GM18951 (cell line): ENCODE data around the gene GNG4.
"Not testable (repeated sequence)": the region's sequence is repeated elsewhere in the genome, so short reads cannot be mapped to it uniquely, and the experiment has no call there.

Source experiments
- POLR2A ChIP-seq: IDR thresholded peaks from 4 replicates; pipeline ENCODE4 v1.6.1; 2011; ENCODE audit warnings: mild to moderate bottlenecking; ENCODE audit not compliant: insufficient read length, insufficient read depth; ENCODE audit errors: extremely low read depth
- in situ Hi-C: fragments of 300-500 bp; cut with MboI; formaldehyde crosslinking; loops from one replicate; pipeline ENCODE4 v1.12.0; 2022; ENCODE audit warnings: low sequenced_read_pairs, mixed read lengths, inconsistent platforms; ENCODE audit not compliant: unreplicated experiment

GNG4 gene

DNA sequence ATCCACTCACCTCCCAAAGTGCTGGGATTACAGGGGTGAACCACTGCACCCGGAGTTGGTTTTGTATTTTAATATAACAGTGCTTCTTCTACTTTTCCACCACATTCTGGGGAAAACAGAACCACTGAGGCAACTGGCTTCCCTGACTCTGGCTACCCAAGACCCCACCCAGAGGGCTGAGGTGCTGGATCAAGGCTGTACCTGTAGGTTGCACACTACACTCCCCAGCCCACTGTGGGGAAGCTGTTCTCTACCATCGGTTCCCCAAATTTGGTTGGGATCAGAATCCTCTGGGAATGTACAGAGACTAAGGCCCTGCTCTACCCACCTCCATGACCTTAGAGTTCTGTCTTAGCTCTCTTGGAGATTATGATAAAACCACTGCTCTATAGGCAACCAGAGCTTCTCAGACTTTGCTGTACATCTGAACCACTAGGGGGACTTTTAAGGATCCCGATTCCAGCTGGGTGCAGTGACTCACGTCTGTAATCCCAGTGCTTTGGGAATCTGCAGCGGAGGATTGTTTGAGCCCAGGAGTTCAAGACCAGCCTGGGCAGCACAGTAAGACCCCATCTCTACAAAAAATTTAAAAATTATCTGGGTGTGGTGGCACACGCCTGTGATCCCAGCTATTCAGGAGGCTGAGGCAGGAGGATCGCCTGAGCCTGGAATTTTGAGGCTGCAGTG, 51.6 kb downstream of the GNG4 start:
- in situ Hi-C loops = no loop called here
- TF ChIP-seq POLR2A = no peak

DNA sequence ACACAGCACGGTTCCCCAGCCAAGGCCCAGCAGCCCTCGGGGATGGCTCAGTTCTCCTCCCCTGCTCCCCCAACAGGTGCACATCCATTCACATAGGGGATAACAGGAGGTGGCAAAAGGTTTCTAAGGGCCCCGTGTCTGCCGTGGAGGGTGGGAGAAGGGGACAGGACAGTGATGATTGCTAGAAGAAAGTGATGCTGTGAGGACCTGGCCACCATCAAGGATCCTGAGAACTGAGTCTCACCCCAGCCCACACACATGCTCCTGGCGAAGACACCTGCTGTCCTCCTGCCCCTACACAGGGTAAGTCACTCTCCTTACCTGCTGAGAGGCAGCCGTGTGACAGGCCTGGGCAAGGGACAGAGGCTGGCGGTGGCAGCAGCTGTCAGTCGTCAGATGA, 54.5 kb downstream of the GNG4 start:
- no peak for TF ChIP-seq POLR2A
- in situ Hi-C loops = no loop called here

DNA sequence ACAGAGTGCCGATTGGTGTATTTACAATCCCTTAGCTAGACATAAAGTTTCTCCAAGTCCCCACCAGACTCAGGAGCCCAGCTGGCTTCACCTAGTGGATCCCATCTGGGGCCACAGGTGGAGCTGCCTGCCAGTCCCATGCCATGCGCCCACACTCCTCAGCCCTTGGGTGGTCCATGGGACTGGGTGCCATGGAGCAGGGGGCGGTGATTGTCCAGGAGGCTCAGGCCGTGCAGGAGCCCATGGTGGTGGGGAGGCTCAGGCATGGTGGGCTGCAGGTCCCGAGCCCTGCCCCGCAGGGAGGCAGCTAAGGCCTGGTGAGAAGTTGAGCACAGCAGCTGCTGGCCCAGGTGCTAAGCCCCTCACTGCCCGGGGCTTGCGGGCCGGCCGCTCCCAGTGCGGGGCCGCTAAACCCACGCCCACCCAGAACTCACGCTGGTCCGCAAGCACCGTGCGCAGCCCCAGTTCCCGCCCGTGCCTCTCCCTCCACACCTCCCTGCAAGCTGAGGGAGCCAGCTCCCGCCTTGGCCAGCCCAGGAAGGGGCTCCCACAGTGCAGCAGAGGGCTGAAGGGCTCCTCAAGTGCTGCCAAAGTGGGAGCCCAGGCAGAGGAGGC, 55.2 kb downstream of the GNG4 start:
- in situ Hi-C loops = not testable (repeated sequence)

DNA sequence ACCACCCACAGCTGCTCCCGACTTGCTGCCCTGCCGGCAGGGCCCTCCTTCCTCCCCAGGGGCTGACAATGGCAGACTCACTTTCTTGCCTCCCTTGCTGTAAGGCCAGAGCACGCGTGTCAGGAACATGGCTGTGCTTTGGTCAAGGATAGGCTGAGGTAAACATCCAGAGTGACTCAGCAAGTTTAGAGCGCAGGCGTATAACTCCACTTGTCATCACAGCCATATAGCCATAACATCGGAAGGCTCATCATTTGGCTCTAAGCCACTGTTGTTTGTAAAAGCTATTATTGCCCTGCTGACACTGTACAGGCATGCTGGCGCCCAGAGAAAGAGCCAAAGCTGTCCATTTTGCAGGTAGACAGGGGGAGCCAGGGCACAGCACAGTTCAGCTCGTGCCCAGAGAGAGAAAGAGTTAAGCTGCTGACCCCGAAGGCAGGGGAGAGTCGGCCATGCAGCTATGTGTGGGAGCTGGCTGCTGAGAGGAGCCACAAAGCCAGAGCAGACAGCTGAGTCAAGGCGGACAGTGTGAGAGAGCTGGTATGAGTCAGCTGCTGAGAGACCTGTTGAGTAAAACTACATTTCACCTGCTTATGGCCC, 60.6 kb downstream of the GNG4 start:
- no peak for TF ChIP-seq POLR2A
- in situ Hi-C loops = no loop called here

DNA sequence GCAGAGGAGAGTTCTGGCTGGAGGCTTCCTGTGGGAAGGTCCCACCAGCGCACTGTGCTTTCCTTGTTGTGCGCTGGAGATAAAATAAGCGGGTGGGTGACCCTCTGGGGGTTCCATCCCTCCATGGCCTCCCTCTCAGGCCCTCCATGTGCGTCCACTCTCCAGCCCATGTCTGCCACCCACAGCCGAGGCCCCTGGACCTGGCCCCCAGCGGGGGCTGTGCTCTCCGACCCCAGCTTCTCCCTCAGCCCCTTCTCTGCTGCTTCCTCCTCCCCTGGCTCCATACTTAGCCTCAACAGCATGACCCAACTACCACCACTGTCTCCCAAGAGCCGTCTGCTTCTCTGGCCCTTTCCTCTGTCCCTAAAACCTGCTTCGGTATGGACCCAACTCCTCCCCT, 61.4 kb downstream of the GNG4 start:
- in situ Hi-C loops = no loop called here
- TF ChIP-seq POLR2A = no peak

DNA sequence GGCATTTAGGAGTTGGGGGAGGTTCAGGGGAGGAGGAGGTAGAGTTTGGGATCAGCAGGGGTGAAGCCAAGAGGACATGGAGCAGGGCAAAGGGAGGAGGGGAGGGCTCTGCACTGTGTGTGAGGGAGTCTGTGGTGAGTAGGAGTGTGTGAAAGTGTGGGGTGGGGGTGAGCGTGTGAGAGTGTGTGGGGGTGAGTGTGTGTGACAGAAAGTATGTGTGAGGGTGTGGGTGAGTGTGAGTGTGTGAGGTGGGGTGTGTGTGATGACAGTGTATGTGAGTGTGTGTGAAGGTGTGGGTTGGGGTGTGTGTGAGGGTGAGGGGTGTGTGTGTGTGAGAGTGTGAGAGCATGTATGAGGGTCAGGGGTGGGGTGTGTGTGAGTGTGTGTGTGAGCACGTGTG, 62.6 kb downstream of the GNG4 start:
- in situ Hi-C loops = no loop called here
- TF ChIP-seq POLR2A = no peak

DNA sequence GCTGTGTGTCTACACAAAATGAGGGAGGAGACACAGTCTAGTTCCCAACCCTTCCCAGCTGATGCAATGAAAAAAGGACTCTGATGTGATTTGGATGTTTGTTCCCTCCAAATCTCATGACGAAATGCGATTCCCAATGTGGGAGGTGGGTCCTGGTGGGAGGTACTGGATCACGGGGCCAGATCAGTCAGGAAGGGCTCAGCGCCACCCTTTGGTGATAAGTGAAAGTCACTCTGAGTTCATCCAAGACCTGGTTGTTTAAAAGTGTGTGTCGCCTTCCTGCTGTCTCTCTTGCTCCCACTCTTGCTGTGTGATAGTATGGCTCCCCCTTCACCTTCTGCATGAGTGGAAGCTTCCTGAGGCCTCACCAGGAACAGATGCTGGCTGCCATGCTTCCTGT, 63.2 kb downstream of the GNG4 start:
- no peak for TF ChIP-seq POLR2A
- in situ Hi-C loops = no loop called here

DNA sequence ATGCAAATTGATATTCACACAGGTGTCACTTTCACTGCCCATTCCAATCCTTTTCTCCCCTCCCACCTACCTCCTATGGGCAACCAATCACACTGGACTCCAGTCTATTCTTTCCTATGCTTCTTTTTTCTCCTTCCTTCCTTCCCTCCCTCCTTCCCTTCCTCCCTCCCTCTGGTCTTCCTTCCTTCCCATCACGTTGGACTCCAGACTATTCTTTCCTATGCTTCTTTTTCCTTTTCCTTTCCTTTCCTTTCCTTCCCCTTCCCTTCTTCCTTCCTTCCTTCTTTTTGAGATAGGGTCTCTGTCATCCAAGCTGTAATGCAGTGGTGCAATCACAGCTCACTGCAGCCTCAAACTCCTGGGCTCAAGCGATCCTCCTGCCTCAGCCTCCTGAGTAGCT, 64.6 kb downstream of the GNG4 start:
- no peak for TF ChIP-seq POLR2A
- in situ Hi-C loops = no loop called here

DNA sequence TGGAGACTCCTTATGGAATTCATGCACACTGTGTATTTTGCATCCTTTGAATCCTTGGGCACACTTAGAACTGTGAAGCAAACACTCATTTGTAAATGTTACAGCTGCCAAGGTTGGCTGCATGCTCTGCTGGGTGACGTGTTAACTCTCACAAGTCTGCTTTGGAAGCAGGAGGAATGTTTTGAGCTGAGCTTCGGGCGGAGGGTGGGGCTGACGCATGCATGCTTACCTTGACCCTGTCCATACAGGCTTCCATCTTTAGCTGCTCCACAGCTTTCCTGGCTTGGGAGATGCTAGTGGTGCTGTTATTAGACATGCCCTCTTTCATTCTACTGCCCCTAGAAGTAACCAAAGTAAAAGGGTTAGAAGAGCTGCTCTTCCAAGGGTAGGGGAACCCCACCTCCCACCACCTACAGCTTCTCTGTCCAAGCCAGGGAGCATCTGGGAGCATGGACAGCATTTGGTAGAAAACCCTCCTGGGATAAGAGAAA, 66.0 kb downstream of the GNG4 start:
- no peak for TF ChIP-seq POLR2A
- in situ Hi-C loops = no loop called here

DNA sequence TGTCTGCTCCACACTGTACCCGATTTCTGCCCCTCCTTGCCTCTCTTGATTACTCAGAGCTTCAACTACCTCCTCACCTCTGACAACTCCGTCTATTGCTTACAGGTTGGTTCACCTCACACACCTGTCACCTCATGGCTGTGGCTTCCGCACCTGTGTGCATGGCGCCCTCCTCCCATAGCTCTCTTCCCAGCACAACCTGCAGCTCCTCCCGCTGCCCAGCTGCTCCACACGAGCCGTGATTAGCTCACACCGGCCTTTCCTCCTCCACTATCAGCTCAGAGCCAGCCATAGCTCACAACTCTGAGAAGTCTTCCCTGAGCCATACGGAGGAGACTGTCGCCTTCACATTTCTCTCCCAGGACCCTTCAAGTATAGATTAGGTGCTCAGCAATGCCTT, 67.5 kb downstream of the GNG4 start:
- in situ Hi-C loops = no loop called here
- TF ChIP-seq POLR2A = no peak

DNA sequence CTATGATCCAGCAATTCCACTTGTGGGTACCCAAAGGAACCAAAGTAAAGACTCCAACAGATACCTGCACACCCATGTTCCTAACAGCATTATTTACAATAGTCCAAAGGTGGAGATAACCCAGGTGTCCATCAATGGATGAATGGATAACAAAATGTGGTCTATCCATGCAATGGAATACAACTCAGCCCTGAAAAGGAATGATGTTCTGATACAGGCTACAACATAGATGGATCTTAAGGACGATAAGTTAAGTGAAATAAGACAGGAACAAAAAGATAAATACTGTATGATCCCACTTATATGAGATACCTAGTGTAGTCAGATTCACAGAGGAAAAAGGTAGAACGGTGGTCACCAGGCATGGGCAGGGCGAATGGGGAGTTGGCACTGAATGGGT, 69.7 kb downstream of the GNG4 start:
- in situ Hi-C loops = no loop called here
- TF ChIP-seq POLR2A = no peak

DNA sequence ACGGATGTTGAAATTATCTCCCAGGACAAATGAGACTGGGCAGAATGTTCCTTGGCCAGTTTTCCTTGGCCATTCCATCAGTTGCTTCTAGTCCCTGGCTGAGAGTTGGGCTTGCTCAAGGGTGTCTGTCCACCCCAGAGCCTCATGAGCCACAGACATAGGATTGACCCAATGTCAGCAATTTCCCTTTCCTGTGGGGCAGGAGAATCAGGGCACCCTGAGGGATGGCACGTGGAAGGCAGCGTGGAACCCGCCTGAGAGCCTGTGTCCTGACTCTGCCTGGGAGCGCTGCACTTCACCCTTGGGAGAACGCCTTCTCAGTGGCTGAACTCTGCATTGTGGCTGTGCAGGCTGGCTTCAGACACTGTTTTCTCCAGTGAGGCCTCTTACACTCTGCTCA, 74.0 kb downstream of the GNG4 start:
- in situ Hi-C loops = no loop called here
- no peak for TF ChIP-seq POLR2A

DNA sequence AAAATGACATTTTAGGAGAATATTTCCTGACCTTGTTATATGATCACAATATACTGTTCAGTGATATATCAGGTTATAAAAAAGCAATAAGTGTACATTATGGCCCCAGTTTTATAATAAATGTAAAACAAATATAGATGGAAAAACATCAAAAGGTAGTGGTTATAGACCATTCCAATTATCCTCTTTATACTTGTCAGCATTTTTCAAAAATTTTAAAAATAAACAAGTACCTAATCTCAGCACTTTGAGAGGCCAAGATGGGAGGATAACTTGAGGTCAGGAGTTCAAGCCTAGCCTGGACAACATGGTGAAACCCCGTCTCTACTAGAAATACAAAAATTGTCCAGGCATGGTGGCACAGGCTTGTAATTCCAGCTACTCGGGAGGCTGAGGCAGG, 75.7 kb downstream of the GNG4 start:
- in situ Hi-C loops = no loop called here
- no peak for TF ChIP-seq POLR2A

DNA sequence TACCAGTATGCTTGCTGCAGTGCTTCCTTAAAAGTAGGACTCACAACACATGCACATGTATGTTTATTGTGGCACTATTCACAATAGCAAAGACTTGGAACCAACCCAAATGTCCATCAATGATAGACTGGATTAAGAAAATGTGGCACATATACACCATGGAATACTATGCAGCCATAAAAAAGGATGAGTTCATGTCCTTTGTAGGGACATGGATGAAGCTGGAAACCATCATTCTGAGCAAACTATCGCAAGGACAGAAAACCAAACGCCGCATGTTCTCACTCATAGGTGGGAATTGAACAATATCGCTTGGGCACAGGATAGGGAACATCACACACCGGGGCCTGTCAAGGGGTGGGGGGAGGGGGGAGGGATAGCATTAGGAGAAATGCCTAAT, 76.6 kb downstream of the GNG4 start:
- in situ Hi-C loops = not testable (repeated sequence)
